Lower leg skin (tissue), 3 donors: ENCODE measurements around the gene CRYGA.

Experiments
- CTCF ChIP-seq, 3 donors: fragments of 450-650 bp; IDR thresholded peaks; one replicate each; pipeline ENCODE4 v1.5.1; 2016; ENCODE audit warnings: antibody characterized with exemption in 3 of 3, mild to moderate bottlenecking in 3 of 3, moderate library complexity in 2 of 3
- POLR2A ChIP-seq, 2 donors: fragments of 450-650 bp; IDR thresholded peaks; one replicate each; pipeline ENCODE4 v1.6.1; 2016 to 2017; ENCODE audit warnings: antibody characterized with exemption in 2 of 2, mild to moderate bottlenecking in 1 of 2, moderate library complexity in 1 of 2

DNA sequence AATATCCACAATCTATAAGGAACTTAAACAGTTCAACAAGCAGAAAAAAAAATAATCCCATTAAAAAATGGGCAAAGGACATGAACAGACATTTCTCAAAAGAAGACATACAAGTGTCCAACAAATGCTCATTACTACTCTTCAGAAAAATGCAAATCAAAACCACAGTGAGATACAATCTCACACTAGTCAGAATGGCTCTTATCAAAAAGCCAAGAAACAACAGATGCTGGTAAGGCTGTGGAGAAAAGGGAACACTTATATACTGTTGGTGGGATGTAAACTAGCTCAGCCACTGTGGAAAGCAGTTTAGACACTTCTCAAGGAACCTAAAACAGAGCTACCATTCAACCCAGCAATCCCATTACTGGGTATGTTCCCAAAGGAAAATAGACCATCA lies 10.2 kb downstream of the CRYGA start:
- TF ChIP-seq CTCF (IDR thresholded peaks at IDR 0.05) (no peak), POLR2A (IDR thresholded peaks at IDR 0.05) (no peak)
